Islet of Langerhans (tissue), 1 donor: ENCODE data around the gene DOK3.

Source experiments
- FAIRE-seq: peaks from one replicate; lab custom pipeline; 2011; peaks lifted over from hg19 to GRCh38; lab: Jason Lieb, UNC

DOK3 gene

DNA sequence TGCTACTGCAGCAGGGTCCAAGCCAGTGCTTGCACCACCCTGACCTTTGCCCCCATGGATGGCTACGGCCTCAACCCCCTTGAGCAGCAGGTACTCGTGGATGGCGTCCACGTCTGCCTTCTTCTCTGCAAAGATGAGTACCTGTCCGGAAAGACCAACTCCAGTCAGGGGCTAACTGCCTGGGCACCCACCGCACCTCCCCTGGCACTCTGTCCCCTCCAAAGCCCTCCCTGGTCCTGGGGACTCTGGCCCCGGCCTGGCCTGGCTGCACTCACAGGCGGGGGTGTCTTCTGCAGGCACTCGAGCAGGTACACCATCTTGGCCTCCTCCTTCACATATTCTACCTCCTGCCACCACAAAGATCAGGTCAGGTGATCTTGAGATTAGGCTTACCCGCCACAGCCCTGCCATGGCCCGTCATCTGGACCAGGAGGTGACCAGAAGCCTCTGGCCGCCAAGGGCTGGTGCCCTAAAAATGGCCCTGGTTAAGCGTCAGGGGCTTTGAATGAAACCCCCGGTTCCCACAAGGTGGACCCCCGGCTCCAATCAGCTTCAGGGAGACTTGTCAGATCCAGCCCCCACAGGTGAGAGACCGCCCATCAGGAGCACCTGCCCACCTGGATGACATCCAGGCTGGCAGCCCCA is 3.2 kb upstream of the DOK3 start:
- FAIRE-seq, result no peak

DNA sequence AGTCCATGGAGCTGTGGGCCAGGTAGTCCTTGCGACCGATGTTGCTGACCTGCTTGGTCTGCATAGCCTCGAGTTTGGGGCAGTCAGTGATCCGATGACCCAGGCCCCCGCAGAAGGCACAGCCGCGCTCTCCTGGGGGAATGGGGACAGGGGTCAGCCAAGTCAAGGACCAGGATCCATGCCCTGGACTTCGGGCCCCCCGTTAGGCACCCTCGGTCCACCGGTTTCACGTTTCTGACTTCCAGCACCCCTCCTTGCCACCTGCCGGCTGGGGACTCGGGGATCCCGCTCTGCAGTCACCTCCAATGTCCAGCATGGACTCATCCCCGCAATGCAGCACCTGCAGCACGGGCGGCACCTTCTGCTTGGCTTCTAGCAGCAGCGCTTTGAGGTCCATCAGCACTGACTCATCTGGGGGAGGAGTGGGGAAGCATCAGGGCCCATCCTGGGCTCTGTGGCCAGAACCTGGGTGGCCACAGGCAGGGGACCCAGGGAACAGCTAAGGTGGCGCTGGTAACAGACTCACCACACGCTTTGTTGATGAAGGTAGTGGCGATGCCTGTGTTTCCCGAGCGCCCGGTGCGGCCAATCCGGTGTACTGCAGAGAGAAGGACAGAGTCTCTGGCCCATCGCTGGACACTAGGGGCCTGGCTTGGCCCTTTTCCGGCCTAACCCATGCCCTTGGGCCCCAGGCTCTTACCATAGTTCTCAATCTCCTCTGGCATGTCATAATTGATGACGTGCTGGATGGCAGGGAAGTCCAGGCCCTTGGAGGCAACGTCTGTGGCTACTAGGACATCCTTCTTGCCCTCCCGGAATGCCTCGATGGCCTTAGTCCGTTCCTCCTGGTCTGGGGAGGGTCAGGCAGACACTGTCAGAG is 2.4 kb upstream of the DOK3 start:
- FAIRE-seq, result no peak

DNA sequence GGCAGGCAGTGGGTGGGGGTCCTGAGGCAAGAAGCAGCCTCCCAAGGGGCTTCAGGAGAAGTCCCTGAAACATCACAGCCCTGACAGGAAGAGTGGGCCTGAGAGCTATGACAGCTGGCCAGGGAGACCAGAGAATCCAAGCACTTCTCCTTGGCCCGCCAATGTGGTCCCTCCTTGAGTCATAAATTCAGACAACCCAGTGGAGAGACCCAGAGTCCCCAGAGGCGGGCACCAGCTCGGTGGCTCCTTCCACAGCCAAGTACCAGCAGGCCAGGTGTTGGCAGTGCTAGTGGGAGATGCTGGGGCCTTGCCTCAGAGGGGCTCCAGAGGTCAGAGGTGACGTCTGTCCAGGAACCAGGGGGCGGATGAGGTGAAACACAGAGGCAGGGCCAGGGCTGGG is 1.6 kb upstream of the DOK3 start:
- no peak for FAIRE-seq

DNA sequence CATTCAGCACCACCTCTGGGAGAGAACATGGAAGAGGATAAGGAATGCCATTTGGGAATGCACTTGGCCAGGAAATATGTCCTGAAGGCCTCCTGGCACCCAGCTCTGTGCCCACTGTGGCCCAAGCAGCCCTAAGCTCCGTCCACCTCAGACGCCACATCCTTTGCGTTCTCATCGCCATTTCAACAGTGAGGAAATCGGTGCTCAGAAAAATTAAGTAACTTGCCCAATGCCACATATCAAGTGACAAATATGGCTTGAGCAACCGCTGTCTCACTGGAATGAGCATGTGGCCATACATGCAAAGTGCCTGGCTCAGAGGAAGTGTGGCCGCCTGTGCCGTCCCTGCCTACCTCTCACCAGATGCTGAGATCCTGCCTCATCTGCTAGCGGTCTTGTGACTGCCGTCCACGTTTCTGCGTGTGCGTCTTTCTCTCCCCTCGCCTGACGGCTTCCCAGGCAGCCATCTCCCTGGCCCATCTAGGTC is 984 bp upstream of the DOK3 start:
- FAIRE-seq, result no peak

DNA sequence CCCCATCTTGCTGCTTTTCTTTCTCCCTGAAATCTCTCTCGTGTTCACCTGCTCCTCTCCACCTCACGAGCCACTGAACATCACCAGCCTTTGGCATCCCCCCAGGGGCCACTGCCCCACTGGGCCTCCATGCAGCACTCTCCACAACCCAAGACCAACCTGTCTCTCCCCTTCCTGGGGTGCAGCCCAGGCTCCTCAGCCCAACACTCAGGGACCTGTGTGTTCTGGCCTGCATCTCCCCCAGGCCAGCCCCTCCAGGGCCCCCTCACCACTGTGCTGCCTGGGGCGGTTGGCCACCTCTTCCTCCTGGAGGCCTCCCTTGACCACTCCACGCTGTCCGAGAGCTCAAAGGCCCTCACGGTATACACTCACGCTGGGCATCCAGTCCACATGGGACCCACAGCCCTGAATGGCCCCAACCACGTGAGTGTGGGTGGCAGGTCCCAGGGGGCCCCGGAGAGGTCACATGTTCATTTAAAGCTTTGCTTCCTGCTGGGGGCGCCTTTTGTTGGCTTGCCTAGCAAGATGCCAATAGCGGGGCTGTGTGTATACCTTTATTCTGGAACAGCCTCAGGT is 453 bp upstream of the DOK3 start:
- FAIRE-seq, result no peak

DNA sequence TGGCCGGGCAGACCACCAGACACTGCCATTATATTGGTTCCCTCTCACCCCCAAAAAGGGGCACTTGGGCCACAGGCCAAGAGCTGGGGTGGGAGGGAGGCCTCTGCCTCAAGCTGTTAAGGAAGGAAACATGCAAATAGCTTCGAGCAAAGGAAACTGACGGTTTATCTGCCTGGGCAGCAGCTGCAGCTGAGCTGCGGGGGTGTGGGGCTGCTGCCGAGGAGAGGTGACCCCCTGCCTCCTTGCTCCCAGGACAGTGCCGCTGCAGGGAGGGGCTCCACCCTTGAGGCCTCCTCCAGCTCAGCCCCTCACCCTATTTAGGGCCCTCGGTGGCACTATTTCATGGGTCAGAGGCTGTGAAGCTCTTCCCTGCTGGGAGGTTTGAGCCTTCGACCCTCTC is 789 bp downstream of the DOK3 start:
- no peak for FAIRE-seq

DNA sequence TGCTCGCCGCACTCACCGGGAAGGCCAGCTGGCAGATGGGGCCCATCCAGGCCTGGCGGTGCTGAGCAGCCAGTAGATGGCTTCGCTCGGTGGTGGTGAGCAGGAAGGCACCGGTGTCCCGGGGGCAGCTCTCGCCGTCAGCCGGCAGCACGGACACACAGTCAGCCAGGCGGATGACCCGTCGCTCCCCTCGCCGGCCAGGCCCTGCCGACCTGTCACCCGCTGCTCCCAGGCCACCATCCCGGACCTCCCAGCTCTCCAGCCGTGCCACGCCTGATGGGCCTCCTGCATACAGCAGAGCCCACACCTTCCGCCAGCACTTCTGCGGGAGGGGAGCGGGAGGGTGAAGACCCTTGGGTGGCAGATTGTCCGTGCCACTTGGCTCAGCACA is 1.4 kb downstream of the DOK3 start:
- no peak for FAIRE-seq

DNA sequence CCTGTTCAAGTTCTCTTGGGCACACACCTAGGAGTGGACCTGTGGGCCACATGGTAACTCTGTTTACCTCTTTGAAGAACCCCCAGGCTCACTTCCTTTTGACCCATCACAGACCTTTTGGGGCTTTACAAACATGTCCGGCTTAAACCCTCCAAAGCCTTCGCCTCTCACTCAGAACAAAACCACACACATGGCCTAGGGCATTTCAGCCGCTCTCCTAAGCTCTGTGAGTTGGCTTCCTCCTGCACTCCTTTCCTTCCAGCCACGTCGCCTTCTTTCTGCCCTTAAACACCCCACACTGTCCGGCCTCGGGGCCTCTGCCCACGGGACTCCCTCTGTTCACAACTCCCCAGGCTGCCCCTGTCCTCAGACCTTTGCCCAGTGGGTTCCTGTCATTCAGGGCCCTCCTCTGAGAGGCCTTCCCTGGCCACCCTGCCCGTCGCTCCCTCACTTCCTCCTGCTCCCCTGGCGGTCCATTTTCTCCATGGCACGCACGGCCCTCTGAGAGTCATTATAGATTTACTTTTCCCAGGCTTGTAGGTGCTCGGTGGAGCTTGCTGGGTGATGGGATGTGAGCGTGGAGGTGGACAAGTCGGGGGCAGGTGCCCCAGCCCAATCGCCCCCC is 1.9 kb downstream of the DOK3 start:
- no peak for FAIRE-seq

DNA sequence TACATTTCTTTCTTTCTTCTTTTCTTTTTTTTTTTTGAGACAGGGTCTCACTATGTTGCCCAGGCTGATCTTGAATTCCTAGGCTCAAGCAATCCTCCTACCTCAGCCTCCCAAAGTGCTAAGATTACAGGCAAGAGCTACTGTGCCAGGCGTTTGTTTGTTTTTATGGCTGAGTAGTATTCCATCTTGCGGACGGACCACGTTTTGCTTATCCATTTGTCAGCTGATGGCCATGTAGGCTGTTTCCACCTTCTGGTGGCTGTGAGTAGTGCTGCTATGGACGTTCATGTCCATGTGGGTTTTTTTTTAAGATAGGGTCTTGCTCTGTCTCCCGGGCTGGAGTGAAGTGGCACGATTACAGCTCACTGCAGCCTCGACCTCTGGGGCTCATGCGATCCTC is 2.5 kb downstream of the DOK3 start:
- FAIRE-seq, result no peak

DNA sequence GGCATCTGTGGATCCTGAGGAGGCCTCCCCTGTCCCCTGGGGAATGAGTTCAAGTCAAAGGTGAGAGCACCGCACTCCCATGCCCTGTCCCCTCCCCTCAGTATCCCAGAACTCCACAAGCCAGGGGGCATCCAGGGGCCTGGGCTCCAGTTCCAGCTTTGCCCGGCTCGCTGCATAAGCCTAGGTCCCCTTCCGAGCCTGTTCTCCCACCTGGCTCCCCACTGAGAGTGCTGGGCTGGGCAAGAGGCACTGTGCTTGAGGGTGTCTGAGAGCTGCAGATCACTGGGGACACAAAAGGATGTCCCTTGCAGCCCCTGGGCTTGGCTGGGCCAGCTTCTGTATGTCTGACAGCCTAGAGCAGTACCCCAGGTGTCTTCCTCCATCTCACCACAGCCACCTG is 4.6 kb downstream of the DOK3 start:
- no peak for FAIRE-seq

DNA sequence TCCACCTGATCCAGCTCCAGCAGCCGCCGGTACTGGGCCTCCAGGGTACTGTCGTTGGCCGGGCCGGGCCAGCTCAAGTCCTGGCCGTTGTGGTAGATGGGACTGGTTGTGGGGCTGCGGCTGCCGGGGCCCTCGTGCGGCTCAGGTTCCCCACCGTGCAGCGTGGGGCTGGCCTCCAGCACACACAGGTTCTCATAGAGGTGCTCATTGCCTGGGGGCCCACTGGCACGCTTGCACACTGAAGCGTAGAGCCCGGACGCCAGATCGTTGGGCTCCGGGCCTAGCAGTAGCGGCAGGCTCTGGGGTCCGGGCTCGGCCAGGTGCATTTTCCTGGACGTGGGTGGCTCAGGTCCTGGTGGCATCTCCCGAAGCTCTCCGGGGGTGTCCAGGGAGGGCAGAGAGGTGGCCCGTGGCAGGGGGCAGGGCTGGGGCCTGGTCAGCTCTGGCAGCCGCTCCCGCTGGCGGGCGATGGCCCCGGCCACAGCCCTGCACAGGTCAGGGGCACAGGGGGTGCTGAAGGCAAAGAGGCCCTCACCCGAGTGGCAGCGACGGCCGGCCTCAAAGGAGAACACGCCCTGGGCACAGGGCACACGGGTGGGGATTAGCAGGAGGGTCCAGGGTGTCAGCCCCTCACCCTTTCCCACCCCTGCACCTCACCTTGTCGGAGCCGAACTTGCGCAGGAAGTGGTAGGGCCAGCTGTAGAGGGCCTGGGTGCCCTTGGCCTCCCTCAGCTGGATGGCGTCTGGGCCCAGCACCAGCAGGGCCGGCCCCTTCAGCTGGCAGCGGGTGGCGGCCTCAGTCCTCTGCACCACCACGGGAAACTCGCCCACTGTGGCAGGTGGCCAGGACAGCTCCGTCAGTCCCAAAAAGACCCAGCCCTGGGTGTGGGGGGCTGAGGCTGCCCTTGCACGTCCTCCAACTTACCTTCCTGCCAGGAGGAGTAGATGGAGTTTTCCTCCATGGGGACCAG is 5.3 kb downstream of the DOK3 start:
- FAIRE-seq, result no peak

DNA sequence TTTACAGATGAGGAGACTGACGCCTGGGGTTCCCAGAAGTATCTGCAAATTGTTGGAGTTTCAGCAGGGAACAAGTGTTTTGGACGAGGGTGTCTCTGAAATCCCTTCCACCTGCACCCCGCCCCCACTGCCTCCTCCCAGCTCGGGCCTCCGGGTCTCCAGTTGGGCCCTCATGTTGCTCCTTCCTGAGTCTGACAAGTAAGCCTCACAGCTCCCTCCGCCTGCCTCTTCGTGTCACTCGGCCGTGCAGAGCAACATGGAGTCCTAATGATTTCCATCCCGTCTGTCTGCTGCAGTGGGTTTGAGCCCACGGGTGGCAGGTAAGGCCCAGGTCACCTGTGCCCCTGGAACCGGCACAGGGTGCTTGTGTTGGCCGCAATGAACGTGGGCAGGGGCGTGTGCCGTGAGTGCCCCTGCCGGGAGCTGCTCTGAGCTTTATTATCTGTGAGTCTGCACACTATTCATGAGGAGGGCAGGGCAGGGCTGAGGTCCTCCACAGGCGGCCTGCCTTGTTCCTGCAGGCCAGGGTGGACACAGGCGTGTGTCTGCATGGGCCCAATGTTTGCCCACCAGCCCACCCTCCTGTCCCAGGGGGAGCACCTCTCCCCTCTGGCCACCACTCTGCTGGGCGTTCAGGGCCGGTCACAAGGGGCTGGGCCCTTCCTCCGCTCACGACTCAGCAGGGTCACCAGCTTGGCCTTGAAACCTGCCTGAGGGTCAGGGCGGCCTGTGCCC is 6.1 kb downstream of the DOK3 start:
- no peak for FAIRE-seq

DNA sequence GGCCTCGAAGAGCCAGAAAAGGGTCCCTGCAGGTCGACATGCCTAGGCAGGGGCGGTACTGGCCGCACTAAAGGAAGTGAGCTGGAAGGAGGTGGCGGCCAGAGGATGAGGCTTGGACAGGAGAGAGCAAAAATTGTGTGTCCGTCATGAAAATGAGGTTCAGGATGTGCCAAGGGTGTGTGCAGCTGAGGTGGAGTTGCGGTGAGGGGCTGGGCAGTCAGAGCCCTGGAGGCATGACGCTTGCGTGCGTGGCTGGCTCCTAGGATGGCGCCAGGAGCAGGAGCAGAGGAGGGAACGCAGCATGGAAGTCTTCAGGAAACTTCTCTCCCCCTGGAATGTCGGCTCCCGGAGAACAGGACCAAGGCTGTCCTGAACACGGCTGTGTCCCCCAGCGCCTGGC is 6.7 kb downstream of the DOK3 start:
- no peak for FAIRE-seq

DNA sequence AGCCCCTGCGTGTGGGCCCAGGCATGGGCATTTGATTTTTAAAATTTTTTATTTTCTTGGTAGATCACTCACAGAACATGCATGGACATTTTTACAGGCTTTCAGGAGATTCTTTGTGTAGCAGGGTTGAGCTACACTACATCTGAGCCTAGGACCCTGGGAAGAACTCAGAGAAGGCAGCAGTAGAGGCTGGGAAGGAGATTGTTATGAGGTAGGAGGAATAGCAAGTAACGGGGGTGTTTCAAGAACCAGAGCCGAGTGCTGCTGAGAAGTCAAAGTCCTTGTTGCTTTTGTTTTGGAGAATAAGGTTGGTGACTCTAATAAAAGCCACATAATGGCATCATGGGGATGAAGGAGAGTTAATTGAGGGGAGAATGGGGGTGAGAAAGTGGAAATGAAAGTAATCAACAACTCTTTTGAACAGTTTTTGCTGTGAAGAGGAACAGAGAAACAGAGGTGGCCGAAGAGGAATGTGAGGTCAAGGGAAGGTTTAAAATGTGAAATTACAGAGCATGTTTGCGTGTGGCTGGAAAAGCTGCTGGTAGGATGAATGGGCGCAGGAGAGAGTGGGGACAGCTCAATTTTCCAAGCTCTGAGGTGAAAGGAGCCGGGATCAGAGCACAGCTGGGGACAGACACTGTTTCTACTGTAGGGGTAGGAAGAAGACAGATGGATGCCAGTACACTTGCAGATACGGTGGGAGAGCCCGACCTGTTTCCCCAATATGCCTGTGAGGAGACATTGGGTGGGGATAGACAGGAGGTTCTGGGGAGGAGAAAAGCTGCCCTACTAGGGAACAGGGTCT is 7.5 kb downstream of the DOK3 start:
- no peak for FAIRE-seq

DNA sequence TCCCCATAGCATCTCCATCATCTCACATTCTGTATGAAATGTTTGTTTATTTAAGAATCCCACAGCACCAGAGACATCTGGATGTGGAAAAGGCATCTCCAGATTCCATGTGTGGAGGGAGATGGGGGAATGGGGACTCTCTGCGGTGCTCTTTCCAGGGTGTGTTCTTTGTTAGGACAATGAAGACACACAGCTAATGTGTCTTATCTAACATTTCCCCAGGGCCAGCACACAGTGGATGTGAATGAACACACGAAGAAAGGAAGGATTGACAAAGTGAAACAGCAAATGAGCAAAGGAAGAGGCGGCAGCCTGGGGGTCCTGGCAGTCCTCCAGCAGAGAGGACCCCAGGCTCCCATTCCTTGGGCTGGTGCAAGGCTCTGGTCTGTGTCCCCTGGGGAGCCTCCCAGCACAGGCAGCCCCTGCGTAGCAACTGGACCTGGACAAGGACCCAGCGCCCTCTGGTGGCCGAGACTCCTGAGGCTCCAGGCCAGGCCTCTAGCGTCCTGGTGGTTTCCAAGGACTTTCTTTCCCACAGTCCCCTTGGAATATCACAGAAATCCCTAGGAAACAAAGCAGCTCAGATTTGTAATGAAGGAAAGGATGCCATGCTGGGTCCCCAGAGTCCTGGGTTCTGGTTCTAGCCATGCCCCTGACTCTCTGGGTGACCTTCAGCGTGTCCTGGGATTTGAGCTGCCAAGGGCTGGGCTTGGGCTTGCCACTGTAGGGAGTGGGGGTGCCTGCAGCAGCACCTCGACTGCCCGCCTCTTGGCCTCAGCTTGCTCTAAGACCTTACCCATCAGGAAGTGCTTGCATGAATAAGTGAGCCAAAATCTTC is 8.7 kb downstream of the DOK3 start:
- no peak for FAIRE-seq

DNA sequence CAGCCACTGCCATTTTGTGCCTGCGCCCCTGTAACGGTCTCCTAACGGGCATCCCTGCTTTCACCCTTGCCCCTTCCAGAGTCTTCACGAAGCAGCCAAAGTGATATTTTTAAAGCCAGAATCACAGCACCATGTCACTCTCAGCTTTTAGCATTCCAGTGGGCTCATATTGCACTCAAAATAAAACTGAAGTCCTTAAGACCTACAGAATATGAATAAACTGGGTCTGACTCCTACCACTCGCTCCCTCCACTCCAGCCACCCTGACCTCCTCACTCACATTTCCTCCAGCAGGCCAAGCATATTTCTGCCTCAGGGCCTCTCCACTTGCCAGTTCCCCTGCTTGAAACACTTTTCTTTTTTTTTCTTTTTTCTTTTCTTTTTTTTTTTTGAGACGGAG is 9.8 kb downstream of the DOK3 start:
- FAIRE-seq, result no peak

DNA sequence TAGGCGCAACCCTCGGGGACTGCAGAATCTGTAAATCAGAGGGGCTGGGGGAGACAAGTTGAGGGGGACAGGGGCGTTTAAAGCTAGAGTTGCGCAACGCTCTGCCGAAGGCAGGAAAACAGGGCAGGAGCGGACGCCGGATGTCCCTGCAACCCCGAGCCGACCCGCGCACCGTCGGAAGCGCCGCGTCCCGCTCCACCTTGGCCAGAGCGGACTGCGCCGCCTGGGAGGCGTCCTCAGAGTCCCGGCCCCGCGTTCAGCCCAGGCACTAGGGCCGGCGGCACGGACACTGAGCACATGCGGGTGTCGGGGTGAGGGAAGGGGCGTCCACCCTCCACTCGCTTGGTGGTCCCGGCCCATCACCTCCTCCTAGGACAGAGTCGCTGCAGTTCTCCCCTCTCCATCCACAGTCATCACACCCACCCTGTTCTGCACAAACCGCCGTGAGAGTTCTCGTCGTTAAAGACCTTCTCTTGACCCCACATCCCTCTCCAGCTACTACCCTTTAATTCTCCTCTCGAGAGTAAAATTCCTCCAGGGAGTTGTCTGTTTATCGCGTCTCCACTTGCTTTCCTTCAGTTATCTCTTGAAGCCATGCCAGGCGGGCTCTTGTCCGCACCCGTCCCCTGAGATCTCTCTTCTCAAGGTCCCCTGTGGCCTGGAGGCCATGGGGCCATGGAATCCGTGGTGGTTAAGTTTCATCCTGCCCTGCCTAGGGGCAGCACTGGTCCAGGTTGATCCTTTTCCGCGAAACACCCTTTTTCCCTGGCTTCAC is 11.4 kb downstream of the DOK3 start:
- FAIRE-seq, result no peak

DNA sequence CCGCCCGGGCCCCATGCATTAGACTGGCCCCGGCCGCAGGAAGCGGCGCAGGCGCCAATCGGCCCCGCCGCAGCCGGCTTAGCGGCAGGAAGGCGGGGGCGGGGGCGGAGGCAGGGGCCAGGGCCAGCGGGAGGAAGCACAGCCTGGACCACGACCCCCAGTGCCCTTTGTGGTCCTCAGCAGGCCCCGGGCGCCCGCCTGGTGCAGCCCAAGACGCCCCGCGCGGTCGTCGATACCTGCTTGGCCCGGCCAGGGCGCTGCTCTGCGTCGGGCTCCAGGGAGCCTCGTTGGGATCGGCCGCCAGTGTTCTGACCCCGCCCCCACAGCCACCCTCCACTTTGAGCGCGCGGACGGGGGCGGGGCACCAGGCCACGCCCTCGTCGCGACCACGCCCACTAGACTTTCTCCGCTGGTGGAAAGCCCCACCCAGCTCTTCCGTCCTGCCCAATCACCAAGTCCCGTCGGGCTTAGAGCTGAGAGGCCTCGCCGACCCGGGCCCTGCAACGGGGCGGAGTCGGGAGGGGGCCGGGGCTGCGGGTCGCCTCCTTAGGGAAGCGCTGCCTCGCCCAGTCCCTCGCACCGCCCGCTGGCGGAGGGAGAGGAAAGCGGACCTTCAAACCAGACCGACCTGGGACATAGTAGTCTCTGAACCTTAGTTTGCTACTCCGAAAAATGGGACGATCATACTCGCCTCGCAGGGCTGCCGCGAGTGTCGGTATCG is 12.2 kb downstream of the DOK3 start, which contains the start of gene PDLIM7:
TSS of gene PDLIM7 (minus strand) at position 313 of the 721 bp plus-strand sequence. CDS start 1,092 bp downstream, outside the sequence.
- FAIRE-seq, result no peak
